ENCODE measurements around the gene VPS4A. TPM values are rescaled to one million over a fixed set of nuclear protein-coding genes. Genes with fewer than 3 reads are reported as not detected.

VPS4A gene
- total and polyA plus RNA-seq, 2 donors (not counting 1 experiment from before 2014, with no cell fraction given), result 33.1 to 43.8 TPM

DNA sequence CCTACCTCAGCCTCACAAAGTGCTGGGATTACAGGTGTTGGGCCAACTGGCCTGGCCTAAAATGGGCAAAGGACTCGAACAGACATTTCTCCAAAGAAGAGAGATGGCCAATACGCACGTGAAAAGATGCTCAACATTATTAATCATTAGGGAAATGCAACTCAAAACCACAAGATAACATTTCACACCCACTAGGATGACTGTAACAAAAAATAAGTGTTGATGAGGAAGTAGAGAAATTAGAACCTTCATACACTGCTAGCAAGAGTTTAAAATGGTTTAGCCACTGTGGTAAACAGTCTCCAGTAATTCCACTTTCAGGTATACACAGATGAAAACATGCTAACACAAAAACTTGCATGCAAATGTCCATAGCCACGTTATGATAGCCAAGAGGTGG lies 34.8 kb downstream of the VPS4A start:
- CTCF ChIA-PET, result no interaction called here
- H3K4me1 Mint-ChIP-seq, result peaks cover 14% of the 10 kb centered on the region

DNA sequence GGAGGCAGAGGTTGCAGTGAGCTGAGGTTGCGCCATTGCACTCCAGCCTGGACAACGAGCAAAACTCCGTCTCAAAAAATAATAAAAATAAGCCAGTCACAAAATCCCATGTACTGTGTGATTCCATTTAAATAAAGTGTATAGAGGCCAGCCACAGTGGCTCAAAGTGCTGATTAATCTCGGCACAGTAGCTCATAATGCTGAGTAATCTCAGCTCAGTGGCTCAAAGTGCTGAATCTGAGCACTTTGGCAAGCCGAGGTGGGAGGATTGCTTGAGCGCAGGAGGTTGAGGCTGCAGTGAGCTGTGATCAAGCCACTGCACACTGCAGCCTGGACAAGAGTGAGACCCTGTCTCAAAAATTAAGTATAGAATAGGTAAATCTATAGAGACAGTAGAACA lies 35.5 kb downstream of the VPS4A start:
- H3K4me1 ChIP-seq (ENCODE audit: control insufficient read depth in 2 of 2, insufficient read depth in 2 of 2, low read length in 2 of 2), result no peaks in the 10 kb centered on the region
- Mint-ChIP-seq H3K27ac (no peak overlapping the region), H3K4me1 (peaks cover 10% of the 10 kb centered on the region), H3K9me3 (ENCODE audit: insufficient read depth) (no peaks in the 10 kb centered on the region), H3K27me3 (no peaks in the 10 kb centered on the region), H3K4me3 (no peak overlapping the region)
- H3K4me3 ChIP-seq (ENCODE audit: control extremely low read depth in 1 of 5, extremely low read depth in 1 of 5, insufficient read depth in 1 of 5, low read depth in 2 of 5, low read length in 4 of 5), result no peak overlapping the region
- H2AFZ ChIP-seq (ENCODE audit: insufficient read depth, low read depth, low read length, poor library complexity, severe bottlenecking), result no peak overlapping the region
- CTCF ChIA-PET, result no interaction called here
- ATAC-seq (ENCODE audit: low read depth) (no peak), DNase-seq (no peak)
- peaks cover 0 to 14% of the 10 kb centered on the region in 2 experiments for H3K36me3 ChIP-seq (replicated peaks in 1 of 2; ENCODE audit: control extremely low read depth in 1 of 2, control insufficient read depth in 1 of 2, extremely low read depth in 1 of 2, insufficient read depth in 2 of 2, low read length in 1 of 2)
- intact Hi-C loops (cut with micrococcal nuclease), result no loop called here
- no peaks in the 10 kb centered on the region for H3K27me3 ChIP-seq (replicated peaks in 1 of 4; ENCODE audit: control extremely low read depth in 1 of 4, control insufficient read depth in 3 of 4, insufficient read depth in 4 of 4, low read length in 3 of 4)
- no peaks in the 10 kb centered on the region for H3K9me3 ChIP-seq (ENCODE audit: control extremely low read depth in 1 of 3, control insufficient read depth in 2 of 3, insufficient read depth in 1 of 3, low read length in 2 of 3)
- no peak overlapping the region for H3K27ac ChIP-seq (ENCODE audit: low read length in 2 of 2)
- no peak for TF ChIP-seq EZH2 (IDR thresholded peaks at IDR 0.05; ENCODE audit: borderline replicate concordance, insufficient read depth, low read depth, low read length, poor library complexity, severe bottlenecking)
- TF ChIP-seq, protein P1, sequence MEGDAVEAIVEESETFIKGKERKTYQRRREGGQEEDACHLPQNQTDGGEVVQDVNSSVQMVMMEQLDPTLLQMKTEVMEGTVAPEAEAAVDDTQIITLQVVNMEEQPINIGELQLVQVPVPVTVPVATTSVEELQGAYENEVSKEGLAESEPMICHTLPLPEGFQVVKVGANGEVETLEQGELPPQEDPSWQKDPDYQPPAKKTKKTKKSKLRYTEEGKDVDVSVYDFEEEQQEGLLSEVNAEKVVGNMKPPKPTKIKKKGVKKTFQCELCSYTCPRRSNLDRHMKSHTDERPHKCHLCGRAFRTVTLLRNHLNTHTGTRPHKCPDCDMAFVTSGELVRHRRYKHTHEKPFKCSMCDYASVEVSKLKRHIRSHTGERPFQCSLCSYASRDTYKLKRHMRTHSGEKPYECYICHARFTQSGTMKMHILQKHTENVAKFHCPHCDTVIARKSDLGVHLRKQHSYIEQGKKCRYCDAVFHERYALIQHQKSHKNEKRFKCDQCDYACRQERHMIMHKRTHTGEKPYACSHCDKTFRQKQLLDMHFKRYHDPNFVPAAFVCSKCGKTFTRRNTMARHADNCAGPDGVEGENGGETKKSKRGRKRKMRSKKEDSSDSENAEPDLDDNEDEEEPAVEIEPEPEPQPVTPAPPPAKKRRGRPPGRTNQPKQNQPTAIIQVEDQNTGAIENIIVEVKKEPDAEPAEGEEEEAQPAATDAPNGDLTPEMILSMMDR (IDR thresholded peaks at IDR 0.05), result no peak
- H4K20me1 ChIP-seq (ENCODE audit: control insufficient read depth, insufficient read depth, low read length, poor library complexity, severe bottlenecking), result no peaks in the 10 kb centered on the region
- H3K4me2 ChIP-seq (replicated peaks; ENCODE audit: low read depth, low read length, poor library complexity, severe bottlenecking), result no peak overlapping the region
- H3K9ac ChIP-seq (ENCODE audit: low read length), result no peak overlapping the region
- POLR2A ChIA-PET, result no interaction called here
- WGBS (ENCODE audit: insufficient coverage), result 81% methylated on average over 3 of the region's 6 CpGs
- no peaks in the 10 kb centered on the region for H3K79me2 ChIP-seq (ENCODE audit: control insufficient read depth, insufficient read depth, low read length)

More for the DNA sequence above, 34.8 kb downstream of the VPS4A start:
- peaks cover 0 to under 1% of the 10 kb centered on the region in 2 donors for H3K4me1 ChIP-seq (ENCODE audit: control insufficient read depth in 2 of 2, insufficient read depth in 2 of 2, low read length in 2 of 2)
- no peaks in the 10 kb centered on the region for H3K9me3 ChIP-seq (ENCODE audit: control extremely low read depth in 1 of 3, control insufficient read depth in 2 of 3, insufficient read depth in 1 of 3, low read length in 2 of 3)
- H3K27ac Mint-ChIP-seq, result peak overlapping the region; percentile 53
- no peaks in the 10 kb centered on the region for H4K20me1 ChIP-seq (ENCODE audit: control insufficient read depth, insufficient read depth, low read length, poor library complexity, severe bottlenecking)
- DNase-seq, result no peak
- H3K9ac ChIP-seq (ENCODE audit: low read length), result no peak overlapping the region
- no peaks in the 10 kb centered on the region for H3K27me3 ChIP-seq (replicated peaks in 1 of 4; ENCODE audit: control extremely low read depth in 1 of 4, control insufficient read depth in 3 of 4, insufficient read depth in 4 of 4, low read length in 3 of 4)
- ATAC-seq (ENCODE audit: low read depth), result peak; percentile 24
- no peak overlapping the region for H3K4me3 ChIP-seq (ENCODE audit: control extremely low read depth in 1 of 5, extremely low read depth in 1 of 5, insufficient read depth in 1 of 5, low read depth in 2 of 5, low read length in 4 of 5)
- no peak overlapping the region for H2AFZ ChIP-seq (ENCODE audit: insufficient read depth, low read depth, low read length, poor library complexity, severe bottlenecking)
- H3K36me3 ChIP-seq (replicated peaks in 1 of 2; ENCODE audit: control extremely low read depth in 1 of 2, control insufficient read depth in 1 of 2, extremely low read depth in 1 of 2, insufficient read depth in 2 of 2, low read length in 1 of 2), result peaks cover 0 to 20% of the 10 kb centered on the region in 2 experiments
- H3K27ac ChIP-seq (ENCODE audit: low read length in 2 of 2), result no peak overlapping the region
- TF ChIP-seq, protein P1 (IDR thresholded peaks at IDR 0.05), result no peak
- no peak for TF ChIP-seq EZH2 (IDR thresholded peaks at IDR 0.05; ENCODE audit: borderline replicate concordance, insufficient read depth, low read depth, low read length, poor library complexity, severe bottlenecking)
- no peak overlapping the region for H3K4me3 Mint-ChIP-seq
- H3K79me2 ChIP-seq (ENCODE audit: control insufficient read depth, insufficient read depth, low read length), result peaks cover 4% of the 10 kb centered on the region
- POLR2A ChIA-PET, result no interaction called here
- H3K4me2 ChIP-seq (replicated peaks; ENCODE audit: low read depth, low read length, poor library complexity, severe bottlenecking), result no peak overlapping the region
- H3K9me3 Mint-ChIP-seq (ENCODE audit: insufficient read depth), result no peaks in the 10 kb centered on the region
- WGBS (ENCODE audit: insufficient coverage), result no CpG with 5 or more reads among the region's 4 CpGs
- intact Hi-C loops (cut with micrococcal nuclease), result no loop called here
- H3K27me3 Mint-ChIP-seq, result no peaks in the 10 kb centered on the region

Data from B cell (primary cell).